Type B pancreatic cell (in vitro differentiated cells): ENCODE measurements around the gene BRICD5. TPM values are rescaled to one million over a fixed set of nuclear protein-coding genes. Genes with fewer than 3 reads are reported as not detected.

ENCODE experiments used
- DNase-seq: peaks from one replicate; pipeline ENCODE4 v3.0.0; 2021; ENCODE audit warnings: mixed read lengths; ENCODE audit not compliant: unreplicated experiment; ENCODE audit errors: extremely low spot score
- H3K27ac Mint-ChIP-seq: 2 replicates; pipeline ENCODE4 v1.8.0; 2021; ENCODE audit warnings: mild to moderate bottlenecking, mixed read lengths
- H3K27me3 Mint-ChIP-seq: 2 replicates; pipeline ENCODE4 v1.8.0; 2021; ENCODE audit warnings: mixed read lengths
- H3K36me3 Mint-ChIP-seq: 2 replicates; pipeline ENCODE4 v1.8.0; 2021; ENCODE audit warnings: mixed read lengths
- H3K4me1 Mint-ChIP-seq: one replicate; pipeline ENCODE4 v1.8.0; 2021; ENCODE audit warnings: mixed read lengths; ENCODE audit not compliant: unreplicated experiment
- H3K4me3 Mint-ChIP-seq: 2 replicates; pipeline ENCODE4 v1.8.0; 2021; ENCODE audit warnings: mild to moderate bottlenecking, mixed read lengths
- H3K9me3 Mint-ChIP-seq: 2 replicates; pipeline ENCODE4 v1.8.0; 2021; ENCODE audit warnings: mixed read lengths
- total RNA-seq: library from RNA; stranded (reverse); gene quantifications from 2 replicates; pipeline ENCODE4 v1.2.1, GENCODE V29; 2021; ENCODE audit warnings: low replicate concordance
- TF ChIP-seq, protein P1 (sequence below): fragments of 200-600 bp; sonication (generic); conservative IDR thresholded peaks from 2 replicates; pipeline ENCODE4 v1.5.0; 2021; ENCODE audit warnings: antibody characterized with exemption, mild to moderate bottlenecking

The BRICD5 gene
- total RNA-seq, 1 donor from 2014 or later, result 16.6 TPM

DNA sequence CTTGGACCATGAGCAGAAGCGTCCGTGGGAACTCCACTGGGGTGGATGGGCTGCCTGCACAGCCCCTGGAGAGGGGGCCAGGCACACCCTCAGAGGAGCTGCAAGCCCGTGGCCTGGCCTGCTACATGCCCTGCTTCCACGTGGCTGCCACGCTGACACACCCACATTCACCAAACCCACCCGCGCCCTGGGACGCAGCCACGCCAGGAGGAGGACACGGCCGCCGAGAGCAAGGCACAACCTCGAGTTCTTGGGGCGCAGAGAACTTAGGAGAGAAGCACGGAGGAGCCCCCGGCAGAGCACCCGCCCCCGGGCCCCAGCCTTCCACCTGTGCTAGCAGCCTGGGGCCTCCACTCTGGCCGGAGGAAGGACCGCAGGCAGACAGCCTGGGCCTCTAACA, 33.1 kb downstream of the BRICD5 start:
- TF ChIP-seq, protein P1, sequence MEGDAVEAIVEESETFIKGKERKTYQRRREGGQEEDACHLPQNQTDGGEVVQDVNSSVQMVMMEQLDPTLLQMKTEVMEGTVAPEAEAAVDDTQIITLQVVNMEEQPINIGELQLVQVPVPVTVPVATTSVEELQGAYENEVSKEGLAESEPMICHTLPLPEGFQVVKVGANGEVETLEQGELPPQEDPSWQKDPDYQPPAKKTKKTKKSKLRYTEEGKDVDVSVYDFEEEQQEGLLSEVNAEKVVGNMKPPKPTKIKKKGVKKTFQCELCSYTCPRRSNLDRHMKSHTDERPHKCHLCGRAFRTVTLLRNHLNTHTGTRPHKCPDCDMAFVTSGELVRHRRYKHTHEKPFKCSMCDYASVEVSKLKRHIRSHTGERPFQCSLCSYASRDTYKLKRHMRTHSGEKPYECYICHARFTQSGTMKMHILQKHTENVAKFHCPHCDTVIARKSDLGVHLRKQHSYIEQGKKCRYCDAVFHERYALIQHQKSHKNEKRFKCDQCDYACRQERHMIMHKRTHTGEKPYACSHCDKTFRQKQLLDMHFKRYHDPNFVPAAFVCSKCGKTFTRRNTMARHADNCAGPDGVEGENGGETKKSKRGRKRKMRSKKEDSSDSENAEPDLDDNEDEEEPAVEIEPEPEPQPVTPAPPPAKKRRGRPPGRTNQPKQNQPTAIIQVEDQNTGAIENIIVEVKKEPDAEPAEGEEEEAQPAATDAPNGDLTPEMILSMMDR, result no peak
- DNase-seq, result no peak
- Mint-ChIP-seq H3K9me3 (no peaks in the 10 kb centered on the region), H3K4me3 (no peak overlapping the region), H3K4me1 (peaks cover 3% of the 10 kb centered on the region), H3K27ac (no peak overlapping the region), H3K27me3 (no peaks in the 10 kb centered on the region), H3K36me3 (peaks cover 4% of the 10 kb centered on the region)

DNA sequence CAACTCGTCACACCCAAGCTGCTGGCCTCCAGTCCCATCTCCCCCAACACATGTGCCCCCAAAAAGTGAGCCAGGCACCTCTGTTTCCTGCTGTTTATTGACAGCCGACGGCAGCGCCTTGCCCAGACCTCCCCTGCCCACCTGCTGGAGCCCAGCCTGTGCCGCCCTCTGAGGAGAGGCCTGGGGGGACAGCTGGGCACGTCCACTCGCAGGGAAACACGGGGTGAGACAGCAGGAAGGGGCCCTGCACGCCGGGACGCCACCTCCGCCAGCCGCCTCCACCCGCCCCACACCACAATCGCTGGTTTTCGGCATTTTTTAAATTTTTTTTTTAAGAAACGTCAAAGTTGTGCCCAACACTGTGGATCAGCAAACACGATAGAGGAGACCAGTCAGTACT, 33.6 kb downstream of the BRICD5 start:
- Mint-ChIP-seq H3K9me3 (no peaks in the 10 kb centered on the region), H3K27ac (no peak overlapping the region), H3K36me3 (peaks cover 4% of the 10 kb centered on the region), H3K27me3 (no peaks in the 10 kb centered on the region), H3K4me3 (no peak overlapping the region), H3K4me1 (peaks cover 3% of the 10 kb centered on the region)
- TF ChIP-seq, protein P1, result no peak
- no peak for DNase-seq

DNA sequence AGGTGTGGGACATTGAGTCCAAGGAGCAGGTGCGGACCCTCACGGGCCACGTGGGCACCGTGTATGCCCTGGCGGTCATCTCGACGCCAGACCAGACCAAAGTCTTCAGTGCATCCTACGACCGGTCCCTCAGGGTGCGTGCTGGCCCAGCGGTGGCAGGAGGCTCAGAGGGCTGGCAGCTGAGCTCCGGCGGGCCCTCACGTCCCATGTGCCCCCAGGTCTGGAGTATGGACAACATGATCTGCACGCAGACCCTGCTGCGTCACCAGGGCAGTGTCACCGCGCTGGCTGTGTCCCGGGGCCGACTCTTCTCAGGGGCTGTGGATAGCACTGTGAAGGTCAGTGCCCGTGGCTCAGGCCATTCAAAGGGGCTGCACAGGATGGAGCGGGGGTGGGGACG, 34.6 kb downstream of the BRICD5 start:
- no peak for DNase-seq
- peaks cover 4% of the 10 kb centered on the region for H3K36me3 Mint-ChIP-seq
- H3K4me1 Mint-ChIP-seq, result no peaks in the 10 kb centered on the region
- H3K27ac Mint-ChIP-seq, result no peak overlapping the region
- H3K27me3 Mint-ChIP-seq, result no peaks in the 10 kb centered on the region
- no peaks in the 10 kb centered on the region for H3K9me3 Mint-ChIP-seq
- TF ChIP-seq, protein P1, result no peak
- H3K4me3 Mint-ChIP-seq, result no peak overlapping the region

DNA sequence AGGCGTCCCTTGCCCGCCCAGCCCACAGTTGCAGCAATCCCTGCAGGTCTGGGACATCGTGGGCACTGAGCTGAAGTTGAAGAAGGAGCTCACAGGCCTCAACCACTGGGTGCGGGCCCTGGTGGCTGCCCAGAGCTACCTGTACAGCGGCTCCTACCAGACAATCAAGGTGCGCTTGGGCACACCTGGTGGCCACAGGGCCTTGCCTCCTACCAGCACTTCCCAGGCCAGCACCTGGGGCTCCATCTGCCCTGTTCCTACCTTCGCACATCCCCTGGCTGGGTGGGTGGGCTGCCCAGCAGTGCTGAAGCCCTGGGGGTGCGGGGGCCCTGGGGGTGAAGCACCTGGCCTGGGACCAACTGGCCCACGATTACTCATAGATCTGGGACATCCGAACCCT, 35.2 kb downstream of the BRICD5 start:
- H3K4me1 Mint-ChIP-seq, result no peaks in the 10 kb centered on the region

DNA sequence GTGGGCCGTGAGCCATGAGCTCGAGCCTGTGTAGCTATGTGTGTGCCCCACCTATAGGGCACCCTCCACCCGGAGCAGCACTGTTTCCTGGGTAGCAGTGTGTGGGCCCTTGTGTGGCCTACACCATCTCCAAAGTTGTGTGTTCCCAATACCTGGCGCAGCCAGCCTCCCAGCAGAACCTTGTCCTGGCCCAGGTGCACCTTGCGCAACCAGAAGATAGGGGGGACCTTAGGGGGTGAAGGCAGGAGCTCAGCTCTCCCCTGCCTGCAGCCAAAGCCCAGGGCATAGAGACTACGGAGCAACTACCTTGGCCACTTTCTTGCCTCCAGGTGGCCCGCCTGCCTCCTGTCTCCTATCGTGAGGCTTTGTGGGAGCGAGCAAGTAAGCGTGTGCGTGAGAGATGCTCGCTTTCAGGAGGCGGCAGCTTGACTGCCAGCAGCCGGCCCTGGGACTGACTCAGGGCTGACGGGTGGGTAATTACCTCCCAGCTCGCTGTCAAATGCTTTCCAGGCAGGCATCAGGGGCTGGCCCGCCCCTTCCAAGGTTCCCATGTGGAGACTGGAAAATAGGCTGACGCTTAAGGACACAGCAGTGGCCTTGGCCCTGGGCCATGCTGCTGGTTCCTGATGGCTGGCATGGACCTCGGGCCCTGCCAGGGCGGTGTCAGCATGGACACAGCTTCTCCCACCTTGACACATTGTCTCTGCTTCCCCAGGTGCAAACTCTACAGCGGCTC, 36.1 kb downstream of the BRICD5 start:
- no peak for DNase-seq
- Mint-ChIP-seq H3K27me3 (no peaks in the 10 kb centered on the region), H3K9me3 (no peaks in the 10 kb centered on the region), H3K27ac (no peak overlapping the region), H3K4me3 (no peak overlapping the region), H3K4me1 (no peaks in the 10 kb centered on the region), H3K36me3 (peaks cover 4% of the 10 kb centered on the region)
- TF ChIP-seq, protein P1, result no peak

More for the DNA sequence above, 35.2 kb downstream of the BRICD5 start:
- no peaks in the 10 kb centered on the region for H3K9me3 Mint-ChIP-seq
- no peaks in the 10 kb centered on the region for H3K27me3 Mint-ChIP-seq
- H3K27ac Mint-ChIP-seq, result no peak overlapping the region
- TF ChIP-seq, protein P1, result no peak
- peaks cover 4% of the 10 kb centered on the region for H3K36me3 Mint-ChIP-seq
- no peak overlapping the region for H3K4me3 Mint-ChIP-seq
- DNase-seq, result no peak
